Measurements from ENCODE around the gene UBE2H.

The UBE2H gene

GRCh38 chr7:129857313-129857712 lies 95.4 kb downstream of the UBE2H start:
- peaks cover 54% of the 10 kb centered on the region for H3K4me1 ChIP-seq (ENCODE audit: insufficient read depth, low read length, poor library complexity, severe bottlenecking)
- H2AFZ ChIP-seq (ENCODE audit: low read length), result no peak overlapping the region
- H3K79me2 ChIP-seq (ENCODE audit: insufficient read depth, low read length), result no peaks in the 10 kb centered on the region
- H4K20me1 ChIP-seq (ENCODE audit: insufficient read depth, low read length, poor library complexity, severe bottlenecking), result peaks cover 43% of the 10 kb centered on the region
- H3F3A ChIP-seq (ENCODE audit: low read depth), result peaks cover 4% of the 10 kb centered on the region; the same call in 1 of the 2 replicates
- H3K4me3 ChIP-seq (ENCODE audit: low read length, poor library complexity, severe bottlenecking), result no peak overlapping the region
- no peaks in the 10 kb centered on the region for H3K9me3 ChIP-seq (ENCODE audit: insufficient read depth, low read depth, low read length)
- H3K9ac ChIP-seq (ENCODE audit: low read depth, low read length, poor library complexity, severe bottlenecking), result no peak overlapping the region
- H3K36me3 ChIP-seq (ENCODE audit: insufficient read depth, low read length), result no peaks in the 10 kb centered on the region; the same call in 1 of the 2 replicates
- H3K4me2 ChIP-seq (ENCODE audit: low read depth, low read length, poor library complexity, severe bottlenecking), result no peak overlapping the region
- H3K27me3 ChIP-seq (ENCODE audit: insufficient read depth, low read length, poor library complexity, severe bottlenecking), result no peaks in the 10 kb centered on the region
- H3K9me2 ChIP-seq (replicated peaks; ENCODE audit: low read depth, low read length), result no peaks in the 10 kb centered on the region
- TF ChIP-seq CTCF (conservative IDR thresholded peaks at IDR 0.05; ENCODE audit: low read length), result no peak
- no peak for TF ChIP-seq EZH2phosphoT487 (IDR thresholded peaks at IDR 0.05; ENCODE audit: borderline replicate concordance)

GRCh38 chr7:129855935-129856717 lies 96.6 kb downstream of the UBE2H start:
- Histone ChIP-seq H3K4me2 (ENCODE audit: low read depth, low read length, poor library complexity, severe bottlenecking) (no peak overlapping the region), H3F3A (ENCODE audit: low read depth) (peaks cover 4% of the 10 kb centered on the region; the same call in 1 of the 2 replicates), H2AFZ (ENCODE audit: low read length) (no peak overlapping the region), H3K4me1 (ENCODE audit: insufficient read depth, low read length, poor library complexity, severe bottlenecking) (peaks cover 47% of the 10 kb centered on the region), H3K27me3 (ENCODE audit: insufficient read depth, low read length, poor library complexity, severe bottlenecking) (no peaks in the 10 kb centered on the region), H4K20me1 (ENCODE audit: insufficient read depth, low read length, poor library complexity, severe bottlenecking) (peaks cover 43% of the 10 kb centered on the region), H3K36me3 (ENCODE audit: insufficient read depth, low read length) (no peaks in the 10 kb centered on the region; the same call in 1 of the 2 replicates), H3K4me3 (ENCODE audit: low read length, poor library complexity, severe bottlenecking) (no peak overlapping the region), H3K9ac (ENCODE audit: low read depth, low read length, poor library complexity, severe bottlenecking) (no peak overlapping the region), H3K9me2 (replicated peaks; ENCODE audit: low read depth, low read length) (no peaks in the 10 kb centered on the region), H3K9me3 (ENCODE audit: insufficient read depth, low read depth, low read length) (no peaks in the 10 kb centered on the region), H3K79me2 (ENCODE audit: insufficient read depth, low read length) (no peaks in the 10 kb centered on the region)
- TF ChIP-seq EZH2phosphoT487 (IDR thresholded peaks at IDR 0.05; ENCODE audit: borderline replicate concordance) (no peak), CTCF (conservative IDR thresholded peaks at IDR 0.05; ENCODE audit: low read length) (no peak)

- Histone ChIP-seq H3F3A (ENCODE audit: low read depth) (no peaks in the 10 kb centered on the region; the same call in 1 of the 2 replicates), H3K27me3 (ENCODE audit: insufficient read depth, low read length, poor library complexity, severe bottlenecking) (no peaks in the 10 kb centered on the region), H3K79me2 (ENCODE audit: insufficient read depth, low read length) (no peaks in the 10 kb centered on the region), H3K4me3 (ENCODE audit: low read length, poor library complexity, severe bottlenecking) (no peak overlapping the region), H3K9ac (ENCODE audit: low read depth, low read length, poor library complexity, severe bottlenecking) (no peak overlapping the region), H3K4me1 (ENCODE audit: insufficient read depth, low read length, poor library complexity, severe bottlenecking) (peaks cover 42% of the 10 kb centered on the region), H3K4me2 (ENCODE audit: low read depth, low read length, poor library complexity, severe bottlenecking) (no peak overlapping the region), H2AFZ (ENCODE audit: low read length) (no peak overlapping the region), H4K20me1 (ENCODE audit: insufficient read depth, low read length, poor library complexity, severe bottlenecking) (peaks cover 38% of the 10 kb centered on the region), H3K36me3 (ENCODE audit: insufficient read depth, low read length) (no peaks in the 10 kb centered on the region; the same call in 1 of the 2 replicates), H3K9me2 (replicated peaks; ENCODE audit: low read depth, low read length) (no peaks in the 10 kb centered on the region), H3K9me3 (ENCODE audit: insufficient read depth, low read depth, low read length) (no peaks in the 10 kb centered on the region)
- no peak for TF ChIP-seq CTCF (conservative IDR thresholded peaks at IDR 0.05; ENCODE audit: low read length)
- TF ChIP-seq EZH2phosphoT487 (IDR thresholded peaks at IDR 0.05; ENCODE audit: borderline replicate concordance), result no peak
Observed at GRCh38 chr7:129855234-129855673, 97.5 kb downstream of the UBE2H start.

All from Loucy (cell line).